Caco-2 (cell line): Measurements from ENCODE around the gene TUNAR. TPM values are rescaled to one million over a fixed set of nuclear protein-coding genes. Genes with fewer than 3 reads are reported as not detected.

ENCODE experiments used
- BruUV-seq: library from RNA; stranded (reverse); fragments of 400-500 nt; replicated peaks from 2 replicates; lab custom pipeline; 2021; lab: Mats Ljungman, UMichigan
- CTCF ChIA-PET: fragments of 300-600 bp; sonication (Branson Sonifier 250); formaldehyde crosslinking; loops from one replicate; lab custom pipeline; 2022; ENCODE audit warnings: antibody characterized with exemption; lab: Charles Lee
- POLR2A ChIA-PET: fragments of 300-600 bp; sonication (Branson Sonifier 250); formaldehyde crosslinking; loops from one replicate; lab custom pipeline; 2022; ENCODE audit warnings: antibody characterized with exemption; lab: Charles Lee
- DNase-seq, 2 experiments: peaks; one replicate each; pipeline versions ENCODE4 v3.0.0 to v3.0.0-alpha.2; 2020 to 2022
- H3K27me3 ChIP-seq: replicated peaks from 2 replicates; pipeline ENCODE4 v1.6.0; 2011; ENCODE audit warnings: low read length; ENCODE audit not compliant: control insufficient read depth, insufficient read depth
- H3K36me3 ChIP-seq: 2 replicates; pipeline ENCODE4 v1.5.1; 2011; ENCODE audit warnings: low read length; ENCODE audit not compliant: control insufficient read depth, insufficient read depth
- H3K4me1 ChIP-seq: fragments of 250-450 bp; sonication (Bioruptor Pico); 2 replicates; pipeline ENCODE4 v1.5.1; 2020; ENCODE audit warnings: mild to moderate bottlenecking
- H3K4me3 ChIP-seq: 2 replicates; pipeline ENCODE4 v1.5.1; 2011; ENCODE audit warnings: low read depth, mild to moderate bottlenecking, control low read depth, low read length
- H3K9me3 ChIP-seq: fragments of 250-450 bp; sonication (Bioruptor Pico); 2 replicates; pipeline ENCODE4 v1.5.1; 2020; ENCODE audit warnings: mild to moderate bottlenecking, moderate library complexity
- H3K27ac Mint-ChIP-seq: one replicate; pipeline ENCODE4 v1.8.0; 2022; ENCODE audit warnings: mixed read lengths; ENCODE audit not compliant: unreplicated experiment
- H3K27me3 Mint-ChIP-seq: one replicate; pipeline ENCODE4 v1.8.0; 2022; ENCODE audit warnings: mixed read lengths; ENCODE audit not compliant: insufficient read depth, unreplicated experiment
- H3K36me3 Mint-ChIP-seq: one replicate; pipeline ENCODE4 v1.8.0; 2022; ENCODE audit warnings: mild to moderate bottlenecking, mixed read lengths; ENCODE audit not compliant: insufficient read depth, unreplicated experiment
- H3K4me1 Mint-ChIP-seq: one replicate; pipeline ENCODE4 v1.8.0; 2022; ENCODE audit warnings: low read depth, mixed read lengths; ENCODE audit not compliant: unreplicated experiment
- H3K4me3 Mint-ChIP-seq: one replicate; pipeline ENCODE4 v1.8.0; 2022; ENCODE audit warnings: mild to moderate bottlenecking, moderate library complexity, mixed read lengths; ENCODE audit not compliant: unreplicated experiment
- H3K9me3 Mint-ChIP-seq: one replicate; pipeline ENCODE4 v1.8.0; 2022; ENCODE audit warnings: mixed read lengths; ENCODE audit not compliant: unreplicated experiment
- intact Hi-C: fragments of 100-400 bp; cut with micrococcal nuclease; formaldehyde crosslinking; loops from one replicate; pipeline ENCODE4 v1.10.0; 2022; ENCODE audit not compliant: unreplicated experiment
- total RNA-seq: library from RNA; stranded (reverse); gene quantifications from 2 replicates; pipeline ENCODE4 v1.2.3, GENCODE V29; 2022
- TF ChIP-seq, protein P1 (sequence below), 2 experiments: fragments of 200-600 bp in 1 of 2; IDR thresholded peaks; 1 replicate in 1 of 2; 2 replicates in 1 of 2; pipeline versions ENCODE4 v1.5.1 to v1.8.0; 2011 to 2022; ENCODE audit warnings: antibody characterized with exemption in 1 of 2, control low read depth in 1 of 2, inconsistent platforms in 1 of 2, low read depth in 1 of 2, low read length in 1 of 2, mild to moderate bottlenecking in 1 of 2, moderate library complexity in 1 of 2; ENCODE audit not compliant: insufficient read depth in 1 of 2, severe bottlenecking in 1 of 2, unreplicated experiment in 1 of 2

Gene TUNAR
- total RNA-seq, 1 experiment from 2014 or later: not detected

DNA sequence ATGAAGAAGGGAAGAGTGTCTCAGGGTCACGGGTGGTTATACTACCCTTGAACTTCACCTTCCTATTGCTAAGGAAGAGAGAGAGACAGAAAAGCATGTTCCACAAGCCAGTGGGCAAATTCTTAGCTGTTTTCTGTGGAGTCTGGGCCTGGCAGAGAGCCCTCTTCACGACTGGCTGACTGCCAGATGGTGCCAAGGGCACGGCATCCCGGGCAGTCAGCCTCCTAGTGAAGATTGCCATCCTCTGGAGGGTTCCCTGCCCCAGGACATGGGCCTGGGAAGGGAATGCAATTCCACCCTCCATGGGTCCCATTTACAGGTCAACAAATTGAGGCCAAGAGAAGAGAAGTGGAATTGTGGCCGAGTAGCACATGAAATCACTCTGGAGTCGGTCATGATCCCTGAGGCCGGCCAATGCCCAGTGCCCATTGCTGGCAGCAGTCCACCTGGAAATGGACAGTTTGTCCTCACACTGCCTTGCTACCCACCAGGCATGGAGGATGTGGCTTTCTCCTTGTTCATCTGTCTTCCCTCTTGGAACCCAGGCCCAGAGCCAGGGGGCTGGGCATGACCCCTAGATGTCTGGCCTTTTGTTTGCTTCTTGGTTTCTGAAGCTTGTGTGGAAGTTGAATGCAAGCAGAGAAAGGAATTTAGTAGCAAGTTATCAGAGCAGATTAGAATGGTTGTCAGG is 9.9 kb downstream of the TUNAR start:
- Mint-ChIP-seq H3K9me3 (no peaks in the 10 kb centered on the region), H3K27ac (no peak overlapping the region), H3K36me3 (no peaks in the 10 kb centered on the region), H3K4me1 (no peaks in the 10 kb centered on the region), H3K27me3 (peaks cover 20% of the 10 kb centered on the region), H3K4me3 (no peak overlapping the region)
- BruUV-seq: no TSS peak
- CTCF ChIA-PET: no interaction called here
- H3K4me1 ChIP-seq: no peaks in the 10 kb centered on the region
- H3K36me3 ChIP-seq: no peaks in the 10 kb centered on the region
- TF ChIP-seq, protein P1, sequence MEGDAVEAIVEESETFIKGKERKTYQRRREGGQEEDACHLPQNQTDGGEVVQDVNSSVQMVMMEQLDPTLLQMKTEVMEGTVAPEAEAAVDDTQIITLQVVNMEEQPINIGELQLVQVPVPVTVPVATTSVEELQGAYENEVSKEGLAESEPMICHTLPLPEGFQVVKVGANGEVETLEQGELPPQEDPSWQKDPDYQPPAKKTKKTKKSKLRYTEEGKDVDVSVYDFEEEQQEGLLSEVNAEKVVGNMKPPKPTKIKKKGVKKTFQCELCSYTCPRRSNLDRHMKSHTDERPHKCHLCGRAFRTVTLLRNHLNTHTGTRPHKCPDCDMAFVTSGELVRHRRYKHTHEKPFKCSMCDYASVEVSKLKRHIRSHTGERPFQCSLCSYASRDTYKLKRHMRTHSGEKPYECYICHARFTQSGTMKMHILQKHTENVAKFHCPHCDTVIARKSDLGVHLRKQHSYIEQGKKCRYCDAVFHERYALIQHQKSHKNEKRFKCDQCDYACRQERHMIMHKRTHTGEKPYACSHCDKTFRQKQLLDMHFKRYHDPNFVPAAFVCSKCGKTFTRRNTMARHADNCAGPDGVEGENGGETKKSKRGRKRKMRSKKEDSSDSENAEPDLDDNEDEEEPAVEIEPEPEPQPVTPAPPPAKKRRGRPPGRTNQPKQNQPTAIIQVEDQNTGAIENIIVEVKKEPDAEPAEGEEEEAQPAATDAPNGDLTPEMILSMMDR (IDR thresholded peaks at IDR 0.05; ENCODE audit: insufficient read depth in 1 of 2, low read depth in 1 of 2, low read length in 1 of 2, severe bottlenecking in 1 of 2, unreplicated experiment in 1 of 2): no peak
- DNase-seq: no peak
- H3K27me3 ChIP-seq: no peaks in the 10 kb centered on the region; the same call in none of the 2 replicates
- intact Hi-C loops: no loop called here
- no peak overlapping the region for H3K4me3 ChIP-seq
- POLR2A ChIA-PET: no interaction called here
- no peaks in the 10 kb centered on the region for H3K9me3 ChIP-seq

DNA sequence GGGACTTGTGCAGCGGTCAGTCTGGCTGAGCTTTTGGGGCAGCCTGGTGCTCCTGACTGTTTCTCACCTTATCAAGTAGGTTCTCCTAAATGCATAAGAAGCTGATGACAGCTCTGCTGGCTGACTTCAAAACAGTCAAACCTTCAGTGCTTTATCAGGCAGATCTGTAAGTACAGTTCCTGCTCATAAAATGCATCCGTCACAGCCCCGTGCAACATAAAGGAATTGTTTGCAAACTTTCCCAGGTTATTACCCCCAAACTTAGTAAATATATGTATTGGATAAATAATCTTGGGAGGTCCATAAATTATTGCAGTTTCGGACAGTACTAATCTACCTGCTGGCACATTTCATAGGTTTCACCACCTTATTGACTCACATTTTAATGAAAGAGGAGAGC is 10.7 kb downstream of the TUNAR start:
- Mint-ChIP-seq H3K9me3 (no peaks in the 10 kb centered on the region), H3K36me3 (no peaks in the 10 kb centered on the region), H3K27me3 (peaks cover 18% of the 10 kb centered on the region), H3K4me1 (no peaks in the 10 kb centered on the region), H3K27ac (no peak overlapping the region), H3K4me3 (no peak overlapping the region)
- BruUV-seq: no TSS peak
- no peaks in the 10 kb centered on the region for H3K36me3 ChIP-seq
- DNase-seq: no peak
- POLR2A ChIA-PET: no interaction called here
- TF ChIP-seq, protein P1 (IDR thresholded peaks at IDR 0.05; ENCODE audit: insufficient read depth in 1 of 2, low read depth in 1 of 2, low read length in 1 of 2, severe bottlenecking in 1 of 2, unreplicated experiment in 1 of 2): no peak
- no peak overlapping the region for H3K4me3 ChIP-seq
- no peaks in the 10 kb centered on the region; the same call in 1 of the 2 replicates for H3K27me3 ChIP-seq
- CTCF ChIA-PET: no interaction called here
- intact Hi-C loops: no loop called here
- H3K4me1 ChIP-seq: no peaks in the 10 kb centered on the region
- no peaks in the 10 kb centered on the region for H3K9me3 ChIP-seq

DNA sequence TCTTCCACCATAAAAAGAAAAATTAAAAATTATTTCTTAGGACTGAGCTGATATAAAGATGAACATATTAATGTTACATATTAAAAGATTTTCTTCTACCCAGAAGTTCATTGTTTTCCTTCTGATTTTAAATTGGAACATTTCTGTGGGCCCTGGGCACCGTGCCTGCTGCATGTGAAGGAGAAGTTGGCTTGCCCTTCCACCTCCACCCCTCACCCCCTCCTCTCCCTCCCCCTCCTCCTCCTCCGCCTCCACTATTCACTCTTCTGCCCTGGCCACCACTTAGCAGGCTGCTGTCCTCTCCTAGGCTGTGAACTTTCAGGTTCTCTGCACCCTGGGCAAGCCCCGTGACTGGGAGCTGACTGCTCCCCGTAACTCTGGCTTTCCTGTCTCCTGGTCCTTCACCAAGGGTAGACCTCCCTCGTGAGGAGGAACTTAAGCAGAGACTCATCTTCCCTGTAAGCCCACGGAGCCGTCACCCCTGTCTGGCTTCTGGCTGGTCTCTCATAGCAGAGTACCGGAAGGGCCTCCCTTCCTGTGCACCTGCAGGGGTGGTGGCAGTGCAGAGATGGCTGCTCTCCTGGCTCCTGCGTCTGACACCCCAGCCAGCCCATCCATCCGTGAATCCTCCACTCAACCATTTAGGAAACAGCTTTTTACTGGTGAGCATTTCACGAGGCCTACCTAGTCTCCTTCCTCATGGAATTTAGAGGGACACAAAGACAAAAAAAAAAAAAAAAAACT is 12.8 kb downstream of the TUNAR start:
- no peaks in the 10 kb centered on the region for H3K36me3 ChIP-seq
- Mint-ChIP-seq H3K27ac (no peak overlapping the region), H3K36me3 (no peaks in the 10 kb centered on the region), H3K4me3 (no peak overlapping the region), H3K4me1 (no peaks in the 10 kb centered on the region), H3K27me3 (peaks cover 24% of the 10 kb centered on the region), H3K9me3 (no peaks in the 10 kb centered on the region)
- ChIA-PET CTCF (no interaction called here), POLR2A (no interaction called here)
- TF ChIP-seq, protein P1 (IDR thresholded peaks at IDR 0.05; ENCODE audit: insufficient read depth in 1 of 2, low read depth in 1 of 2, low read length in 1 of 2, severe bottlenecking in 1 of 2, unreplicated experiment in 1 of 2): no peak
- intact Hi-C loops: no loop called here
- no TSS peak for BruUV-seq
- H3K27me3 ChIP-seq: no peaks in the 10 kb centered on the region; the same call in 1 of the 2 replicates
- no peak for DNase-seq
- no peaks in the 10 kb centered on the region for H3K4me1 ChIP-seq
- no peak overlapping the region for H3K4me3 ChIP-seq
- H3K9me3 ChIP-seq: no peaks in the 10 kb centered on the region
